ENCODE results near the gene TAS2R60. TPM values are rescaled to one million over a fixed set of nuclear protein-coding genes. Genes with fewer than 3 reads are reported as not detected.

TAS2R60 gene
- total and polyA plus RNA-seq, 12 donors, result not detected

GRCh38 chr7:143490717-143491306 lies 47.6 kb downstream of the TAS2R60 start:
- 37 to 96% methylated on average over 1 of the region's 1 CpG for WGBS, 2 donors

GRCh38 chr7:143492043-143492471 lies 48.8 kb downstream of the TAS2R60 start:
- peak overlapping the region in 6 of 10 donors; percentile 5 to 68 (median 23) for H3K27ac ChIP-seq
- 72 to 73% methylated on average over 2 of the region's 2 CpGs for WGBS, 2 donors
- no peak for TF ChIP-seq CTCF (IDR thresholded peaks at IDR 0.05)
- H3K36me3 ChIP-seq, result no peaks in the 10 kb centered on the region
- H3K4me3 ChIP-seq, result no peak overlapping the region
- DNase-seq (no peak), ATAC-seq (peak in 6 of 8 donors; percentile 37 to 90 (median 72))
- H3K27me3 ChIP-seq, result no peaks in the 10 kb centered on the region
- H3K4me1 ChIP-seq, result peaks cover 0 to 53% (median 23%) of the 10 kb centered on the region in 9 donors
- intact Hi-C loops (cut with DNase I), result no loop called here
- H3K9me3 ChIP-seq, result no peaks in the 10 kb centered on the region

More at GRCh38 chr7:143490717-143491306, 47.6 kb downstream of the TAS2R60 start:
- Histone ChIP-seq H3K36me3 (no peaks in the 10 kb centered on the region), H3K27me3 (no peaks in the 10 kb centered on the region), H3K4me1 (peaks cover 0 to 57% (median 25%) of the 10 kb centered on the region in 9 donors), H3K27ac (peak overlapping the region in 1 of 10 donors; percentile 56), H3K9me3 (no peaks in the 10 kb centered on the region), H3K4me3 (no peak overlapping the region)
- intact Hi-C loops (cut with DNase I), result no loop called here
- peak in 6 of 8 donors; percentile 49 to 71 (median 64) for ATAC-seq
- DNase-seq, result no peak
- TF ChIP-seq CTCF (IDR thresholded peaks at IDR 0.05), result peak; percentile 5 to 74 (median 59)

GRCh38 chr7:143492799-143493739 lies 49.8 kb downstream of the TAS2R60 start:
- intact Hi-C loops (cut with DNase I), result no loop called here
- no peak overlapping the region for H3K4me3 ChIP-seq
- WGBS, 2 donors, result 78 to 81% methylated on average over 6 of the region's 6 CpGs
- no peak for DNase-seq
- H3K27me3 ChIP-seq, result no peaks in the 10 kb centered on the region
- H3K4me1 ChIP-seq, result peaks cover 0 to 53% (median 23%) of the 10 kb centered on the region in 9 donors
- H3K9me3 ChIP-seq, result no peaks in the 10 kb centered on the region
- H3K36me3 ChIP-seq, result no peaks in the 10 kb centered on the region
- peak in 1 of 8 donors; percentile 26 for ATAC-seq
- peak overlapping the region in 5 of 10 donors; percentile 8 to 68 (median 34) for H3K27ac ChIP-seq
- no peak for TF ChIP-seq CTCF (IDR thresholded peaks at IDR 0.05)

- intact Hi-C loops (cut with DNase I), result no loop called here
Measured at GRCh38 chr7:143493751-143494150, 50.5 kb downstream of the TAS2R60 start.

More at GRCh38 chr7:143493751-143494150, 50.5 kb downstream of the TAS2R60 start:
- Histone ChIP-seq H3K4me1 (peaks cover 0 to 57% (median 27%) of the 10 kb centered on the region in 9 donors), H3K36me3 (no peaks in the 10 kb centered on the region), H3K27me3 (no peaks in the 10 kb centered on the region), H3K4me3 (no peak overlapping the region), H3K27ac (peak overlapping the region in 2 of 10 donors; percentile 18 to 26), H3K9me3 (no peaks in the 10 kb centered on the region)
- DNase-seq, result no peak
- no peak for TF ChIP-seq CTCF (IDR thresholded peaks at IDR 0.05)
- ATAC-seq, result no peak
- WGBS, 2 donors, result 78 to 89% methylated on average over 1 of the region's 1 CpG

Data from heart right ventricle (tissue), 16 donors.